NCI-H526 (cell line): ENCODE data around the gene CNST.
"Not testable (repeated sequence)": the region's sequence is repeated elsewhere in the genome, so short reads cannot be mapped to it uniquely, and the experiment has no call there.

Experiments
- DNase-seq, 2 experiments: peaks; one replicate each; lab custom pipeline; 2025; lab: John Stamatoyannopoulos, UW

The CNST gene

GRCh38 chr1:246583448-246584185 is 17.4 kb downstream of the CNST start:
- no peak for DNase-seq

GRCh38 chr1:246587032-246587431 is 20.8 kb downstream of the CNST start:
- DNase-seq, result no peak

- no peak for DNase-seq
These were observed 21.4 kb downstream of the CNST start for GRCh38 chr1:246587606-246588005.

GRCh38 chr1:246588159-246588721 is 22.0 kb downstream of the CNST start:
- no peak for DNase-seq

GRCh38 chr1:246589919-246590318 is 23.7 kb downstream of the CNST start:
- DNase-seq, result not testable (repeated sequence)

- no peak for DNase-seq
These were observed 24.8 kb downstream of the CNST start for GRCh38 chr1:246591047-246591446.

GRCh38 chr1:246591504-246591903 is 25.2 kb downstream of the CNST start:
- DNase-seq, result no peak

GRCh38 chr1:246591958-246592357 is 25.7 kb downstream of the CNST start:
- no peak for DNase-seq

GRCh38 chr1:246592695-246593094 is 26.4 kb downstream of the CNST start:
- DNase-seq, result no peak

- no peak for DNase-seq
These were observed 28.9 kb downstream of the CNST start for GRCh38 chr1:246595146-246595545.

- DNase-seq, result no peak
These were observed 31.1 kb downstream of the CNST start for GRCh38 chr1:246597340-246597739.

GRCh38 chr1:246597971-246598370 is 31.7 kb downstream of the CNST start:
- DNase-seq, result no peak

GRCh38 chr1:246599315-246599714 is 33.1 kb downstream of the CNST start:
- DNase-seq, result no peak

GRCh38 chr1:246600579-246600978 is 34.3 kb downstream of the CNST start:
- no peak for DNase-seq

- DNase-seq, result no peak
These were observed 35.9 kb downstream of the CNST start for GRCh38 chr1:246602194-246602593.

GRCh38 chr1:246605231-246605630 is 39.0 kb downstream of the CNST start:
- DNase-seq, result not testable (repeated sequence)

- DNase-seq, result no peak
These were observed 41.2 kb downstream of the CNST start for GRCh38 chr1:246607462-246607861.

GRCh38 chr1:246608616-246609376 is 42.5 kb downstream of the CNST start:
- DNase-seq, result no peak

- DNase-seq, result no peak
These were observed 43.4 kb downstream of the CNST start for GRCh38 chr1:246609632-246610031.

- no peak for DNase-seq
These were observed 47.0 kb downstream of the CNST start for GRCh38 chr1:246613096-246613758.

GRCh38 chr1:246617156-246617555 is 50.9 kb downstream of the CNST start:
- no peak for DNase-seq

- DNase-seq, result no peak
These were observed 51.5 kb downstream of the CNST start for GRCh38 chr1:246617768-246618167.
